ENCODE results near the gene RBMS3. TPM values are rescaled to one million over a fixed set of nuclear protein-coding genes. Genes with fewer than 3 reads are reported as not detected.

Gene RBMS3
- total RNA-seq, 4 donors from 2014 or later = 3.8 to 18.7 (median 14.6) TPM

DNA sequence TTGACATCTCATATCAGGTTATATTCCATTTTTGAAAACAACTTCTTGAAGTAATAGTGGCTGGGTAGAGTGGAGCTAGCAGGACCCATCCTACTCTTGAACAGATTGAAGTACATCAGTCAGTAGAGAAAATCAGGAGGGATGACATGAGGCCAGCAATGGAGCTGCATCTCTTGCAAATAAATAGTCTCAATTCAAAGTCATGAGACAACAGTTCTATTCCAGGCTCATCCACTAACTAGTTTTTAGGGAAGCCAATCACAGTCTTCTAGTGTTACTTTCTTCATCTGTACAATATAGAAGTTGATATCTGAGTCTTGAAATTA is 477.2 kb downstream of the RBMS3 start:
- TF ChIP-seq POLR2A (IDR thresholded peaks at IDR 0.05) (no peak), EP300 (IDR thresholded peaks at IDR 0.05; ENCODE audit: low read depth) (no peak), POLR2AphosphoS5 (IDR thresholded peaks at IDR 0.05) (no peak)
- TF ChIP-seq, protein P1, sequence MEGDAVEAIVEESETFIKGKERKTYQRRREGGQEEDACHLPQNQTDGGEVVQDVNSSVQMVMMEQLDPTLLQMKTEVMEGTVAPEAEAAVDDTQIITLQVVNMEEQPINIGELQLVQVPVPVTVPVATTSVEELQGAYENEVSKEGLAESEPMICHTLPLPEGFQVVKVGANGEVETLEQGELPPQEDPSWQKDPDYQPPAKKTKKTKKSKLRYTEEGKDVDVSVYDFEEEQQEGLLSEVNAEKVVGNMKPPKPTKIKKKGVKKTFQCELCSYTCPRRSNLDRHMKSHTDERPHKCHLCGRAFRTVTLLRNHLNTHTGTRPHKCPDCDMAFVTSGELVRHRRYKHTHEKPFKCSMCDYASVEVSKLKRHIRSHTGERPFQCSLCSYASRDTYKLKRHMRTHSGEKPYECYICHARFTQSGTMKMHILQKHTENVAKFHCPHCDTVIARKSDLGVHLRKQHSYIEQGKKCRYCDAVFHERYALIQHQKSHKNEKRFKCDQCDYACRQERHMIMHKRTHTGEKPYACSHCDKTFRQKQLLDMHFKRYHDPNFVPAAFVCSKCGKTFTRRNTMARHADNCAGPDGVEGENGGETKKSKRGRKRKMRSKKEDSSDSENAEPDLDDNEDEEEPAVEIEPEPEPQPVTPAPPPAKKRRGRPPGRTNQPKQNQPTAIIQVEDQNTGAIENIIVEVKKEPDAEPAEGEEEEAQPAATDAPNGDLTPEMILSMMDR (IDR thresholded peaks at IDR 0.05) = no peak
- Histone ChIP-seq H3K4me1 (peaks cover 0 to 31% (median 4%) of the 10 kb centered on the region in 4 donors), H3K36me3 (no peaks in the 10 kb centered on the region), H3K4me3 (no peak overlapping the region), H3K27me3 (no peaks in the 10 kb centered on the region), H3K27ac (peak overlapping the region; percentile 44 to 70 (median 60)), H3K9me3 (no peaks in the 10 kb centered on the region)
- intact Hi-C loops (cut with DNase I; ENCODE audit: low total_unique reads) = loop anchor here (10.0 kb wide), 1 partner anchor 233 kb away; no protein-coding TSS in a partner anchor
- in situ Hi-C loops (cut with MboI; ENCODE audit: low pct_ligation_motif_present in 1 of 4, low pct_unique_long_range_greater_than_20kb in 1 of 4, low sequenced_read_pairs in 3 of 4) = loop anchor here in 1 of 4 donors (25.0 kb wide), 1 partner anchor 471 kb away; the partner anchor contains the start of gene RBMS3
- no peak for DNase-seq

DNA sequence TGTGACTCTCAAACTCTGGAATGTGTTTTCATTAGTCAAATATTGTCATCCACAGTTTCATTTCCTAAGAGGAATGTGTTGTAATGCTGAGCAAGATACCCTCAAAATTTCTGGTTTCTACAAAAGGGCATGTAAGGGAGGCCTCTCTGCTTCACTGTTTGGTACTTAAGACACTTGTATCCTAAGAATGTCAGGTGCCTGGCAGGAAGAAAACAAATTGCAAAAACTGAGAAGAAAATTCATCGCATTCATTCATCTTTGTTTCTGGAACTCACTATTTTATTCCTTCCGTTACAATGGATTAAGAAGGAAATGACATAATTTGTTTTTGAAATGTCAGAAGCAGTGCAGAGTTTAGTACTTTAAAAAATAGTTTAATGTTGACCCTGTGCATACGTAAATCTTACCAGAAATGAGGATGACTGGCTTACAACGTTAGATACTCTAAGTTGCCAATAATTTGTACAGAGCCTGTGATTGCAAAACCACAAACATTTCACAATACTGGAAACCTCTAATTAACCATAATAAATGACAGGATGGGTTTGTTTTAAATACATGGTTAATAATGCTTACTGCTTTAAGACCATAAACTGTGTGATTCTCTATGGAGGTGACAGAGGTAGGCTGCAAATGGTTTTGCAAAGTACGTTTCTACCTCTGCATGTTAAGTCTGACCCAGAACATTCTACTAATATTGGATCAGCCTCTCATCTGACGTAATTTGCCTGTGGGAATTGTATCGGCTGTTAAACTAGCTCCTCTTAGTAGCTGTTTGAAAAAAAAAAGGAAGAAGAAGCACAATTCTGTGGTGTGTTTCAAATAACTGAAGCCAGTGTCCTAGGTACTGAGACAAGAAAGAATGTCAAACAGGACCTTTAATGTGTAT is 477.8 kb downstream of the RBMS3 start:
- no peak overlapping the region for H3K4me3 ChIP-seq
- H3K4me1 ChIP-seq = peaks cover 0 to 35% (median 4%) of the 10 kb centered on the region in 4 donors
- 52 to 58% methylated on average over 7 of the region's 7 CpGs for WGBS, 2 donors (ENCODE audit: low coverage in 1 of 2)
- intact Hi-C loops (cut with DNase I; ENCODE audit: low total_unique reads) (loop anchor here (10.0 kb wide), 1 partner anchor 234 kb away; no protein-coding TSS in a partner anchor), in situ Hi-C loops (cut with MboI; ENCODE audit: low pct_ligation_motif_present in 1 of 4, low pct_unique_long_range_greater_than_20kb in 1 of 4, low sequenced_read_pairs in 3 of 4) (loop anchor here in 1 of 4 donors (25.0 kb wide), 1 partner anchor 471 kb away; the partner anchor contains the start of gene RBMS3)
- H3K27me3 ChIP-seq = no peaks in the 10 kb centered on the region
- peak overlapping the region; percentile 44 to 70 (median 62) for H3K27ac ChIP-seq
- TF ChIP-seq, protein P1 (IDR thresholded peaks at IDR 0.05) = no peak
- peak in 2 of 3 donors; percentile 43 to 51 for TF ChIP-seq POLR2AphosphoS5 (IDR thresholded peaks at IDR 0.05)
- H3K9me3 ChIP-seq = no peaks in the 10 kb centered on the region
- H3K36me3 ChIP-seq = no peaks in the 10 kb centered on the region
- no peak for DNase-seq

DNA sequence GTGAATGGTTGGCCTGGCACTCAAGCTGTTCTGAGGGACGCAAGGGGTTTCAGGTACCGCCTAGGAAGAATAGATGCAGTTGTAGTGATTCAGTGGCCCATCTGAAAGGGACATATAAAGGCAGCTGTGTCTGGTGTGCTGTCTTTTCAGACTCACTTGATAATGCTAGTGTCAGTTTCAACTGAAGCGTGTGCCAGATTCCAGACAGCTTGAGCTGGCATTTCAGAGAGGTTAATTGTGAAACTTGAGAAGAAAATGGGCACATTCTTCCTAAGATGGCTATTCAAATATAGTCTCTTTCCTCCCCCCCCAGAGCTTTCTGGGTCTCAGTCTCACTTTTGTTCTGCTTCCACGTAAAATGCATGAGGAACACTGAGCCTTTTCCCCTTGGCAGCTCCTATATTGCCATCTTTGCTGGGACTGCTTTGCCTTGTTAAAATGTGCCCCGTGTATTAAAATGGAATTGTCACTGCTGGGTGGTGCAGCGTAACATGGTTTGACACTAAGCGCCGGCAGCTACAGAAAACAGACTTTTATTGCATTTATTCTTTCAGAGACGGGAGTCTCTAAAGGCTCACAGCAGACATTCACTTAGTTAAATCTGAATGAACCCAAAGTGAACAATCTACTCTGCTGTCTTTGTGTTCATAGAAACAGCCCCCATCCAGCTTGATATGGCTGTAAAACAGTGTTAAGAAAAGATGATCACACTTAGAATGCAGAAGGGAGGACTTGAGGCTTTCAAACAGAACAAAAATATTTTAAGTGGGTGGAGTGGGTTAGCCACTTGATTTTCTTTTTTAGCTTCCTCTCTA is 478.7 kb downstream of the RBMS3 start:
- no peaks in the 10 kb centered on the region for H3K27me3 ChIP-seq
- TF ChIP-seq POLR2A (IDR thresholded peaks at IDR 0.05) (no peak), POLR2AphosphoS5 (IDR thresholded peaks at IDR 0.05) (no peak)
- peaks cover 0 to 38% (median 4%) of the 10 kb centered on the region in 4 donors for H3K4me1 ChIP-seq
- in situ Hi-C loops (cut with MboI; ENCODE audit: low pct_ligation_motif_present in 1 of 4, low pct_unique_long_range_greater_than_20kb in 1 of 4, low sequenced_read_pairs in 3 of 4) (loop anchor here in 1 of 4 donors (25.0 kb wide), 1 partner anchor 472 kb away; the partner anchor contains the start of gene RBMS3), intact Hi-C loops (cut with DNase I; ENCODE audit: low total_unique reads) (loop anchor here (10.0 kb wide), 1 partner anchor 235 kb away; no protein-coding TSS in a partner anchor)
- 67 to 73% methylated on average over 7 to 9 of the region's 9 CpGs for whole genome bisulfite sequencing, 2 donors (ENCODE audit: low coverage in 1 of 2)
- peak overlapping the region; percentile 44 to 70 (median 62) for H3K27ac ChIP-seq
- DNase-seq = no peak
- H3K9me3 ChIP-seq = no peaks in the 10 kb centered on the region
- H3K4me3 ChIP-seq = no peak overlapping the region
- no peaks in the 10 kb centered on the region for H3K36me3 ChIP-seq

DNA sequence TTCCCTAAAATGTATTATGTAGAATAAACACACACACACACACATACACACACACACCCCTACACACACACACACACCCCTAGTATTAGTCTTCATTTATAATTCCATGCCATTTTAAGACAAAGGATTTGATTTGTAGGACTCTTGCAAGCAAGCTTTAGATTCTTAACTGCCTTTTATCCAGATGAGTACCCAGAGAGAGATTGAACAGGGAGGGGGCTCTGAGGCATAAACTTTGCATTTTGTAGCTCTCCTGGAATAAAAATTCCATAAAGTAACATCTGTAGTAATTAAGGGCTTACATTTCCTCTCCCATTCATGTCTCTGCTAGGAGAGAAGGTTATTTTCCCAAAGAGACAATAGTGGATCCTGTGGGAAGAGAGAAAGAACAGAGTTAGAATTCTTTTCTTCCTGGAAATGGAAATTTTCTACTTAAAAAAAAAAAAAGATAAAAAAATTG is 479.4 kb downstream of the RBMS3 start:
- no peak overlapping the region for H3K4me3 ChIP-seq
- intact Hi-C loops (cut with DNase I; ENCODE audit: low total_unique reads) (no loop called here), in situ Hi-C loops (cut with MboI; ENCODE audit: low pct_ligation_motif_present in 1 of 4, low pct_unique_long_range_greater_than_20kb in 1 of 4, low sequenced_read_pairs in 3 of 4) (loop anchor here in 1 of 4 donors (25.0 kb wide), 1 partner anchor 473 kb away; the partner anchor contains the start of gene RBMS3)
- H3K9me3 ChIP-seq = no peaks in the 10 kb centered on the region
- no peaks in the 10 kb centered on the region for H3K27me3 ChIP-seq
- H3K27ac ChIP-seq = peak overlapping the region in 2 of 4 donors; percentile 59 to 64
- DNase-seq = no peak
- H3K4me1 ChIP-seq = peaks cover 0 to 38% (median 4%) of the 10 kb centered on the region in 4 donors
- H3K36me3 ChIP-seq = no peaks in the 10 kb centered on the region
- TF ChIP-seq POLR2AphosphoS5 (IDR thresholded peaks at IDR 0.05) (no peak), POLR2A (IDR thresholded peaks at IDR 0.05) (no peak), EP300 (IDR thresholded peaks at IDR 0.05; ENCODE audit: low read depth) (no peak)
- TF ChIP-seq, protein P1 (IDR thresholded peaks at IDR 0.05) = no peak
